Hair follicle dermal papilla cell (primary cell): ENCODE data around the gene NINL. TPM values are rescaled to one million over a fixed set of nuclear protein-coding genes. Genes with fewer than 3 reads are reported as not detected.

Experiments used
- small RNA-seq: library from RNA; depleted of rRNA; stranded (forward); fragments of <200 nt; gene quantifications from one replicate; pipeline ENCODE3, GENCODE V24; 2012
- total RNA-seq: library from RNA; depleted of rRNA; stranded (reverse); fragments of >200 nt; gene quantifications from 2 replicates; pipeline ENCODE4 v1.2.3, GENCODE V29; 2012

The NINL gene
- 10.6 and 16.4 TPM in 2 replicates for total RNA-seq

DNA sequence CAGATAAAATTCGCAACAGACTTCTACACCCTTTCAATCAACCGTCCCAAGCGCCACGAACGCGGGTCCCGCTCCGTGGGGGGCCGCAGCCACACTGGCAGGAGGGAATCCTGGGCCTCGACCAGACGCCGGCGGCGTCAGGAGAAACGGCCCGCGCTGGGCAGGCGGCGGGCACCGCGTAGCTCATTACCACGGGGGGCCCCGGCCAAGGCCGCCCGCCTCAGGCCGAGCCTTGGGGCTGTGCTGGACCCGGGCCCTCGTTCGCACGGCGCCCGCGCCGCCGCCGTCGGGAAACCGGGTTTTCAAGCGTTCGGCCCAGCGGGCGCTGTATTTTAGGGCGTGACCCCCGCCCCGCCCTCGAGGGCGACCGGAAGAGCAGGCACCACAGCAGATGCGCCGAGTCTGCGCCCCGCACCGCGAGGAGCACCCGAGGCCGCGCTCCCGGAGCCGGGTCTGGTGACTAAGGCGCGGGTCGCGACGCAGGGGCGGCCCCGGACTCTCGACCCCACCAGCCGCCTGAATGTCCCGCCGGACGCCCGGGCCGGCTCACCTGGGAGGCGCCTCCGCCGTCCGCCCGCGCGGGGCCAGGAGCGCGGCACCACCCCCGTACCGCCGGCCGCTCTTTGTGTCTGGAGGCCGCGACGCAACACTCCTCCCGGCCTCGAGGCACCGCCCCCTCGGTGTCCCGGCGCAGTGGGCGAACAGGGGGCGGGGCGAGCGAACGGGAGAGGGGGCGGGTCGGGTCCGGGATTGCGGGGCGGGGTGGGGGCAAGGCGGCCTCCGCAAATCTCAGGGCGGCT lies at the start of gene NINL:
NINL (minus strand) TSS at position 627 of the 800 bp plus-strand sequence. CDS start 58,944 bp downstream, outside the sequence.

DNA sequence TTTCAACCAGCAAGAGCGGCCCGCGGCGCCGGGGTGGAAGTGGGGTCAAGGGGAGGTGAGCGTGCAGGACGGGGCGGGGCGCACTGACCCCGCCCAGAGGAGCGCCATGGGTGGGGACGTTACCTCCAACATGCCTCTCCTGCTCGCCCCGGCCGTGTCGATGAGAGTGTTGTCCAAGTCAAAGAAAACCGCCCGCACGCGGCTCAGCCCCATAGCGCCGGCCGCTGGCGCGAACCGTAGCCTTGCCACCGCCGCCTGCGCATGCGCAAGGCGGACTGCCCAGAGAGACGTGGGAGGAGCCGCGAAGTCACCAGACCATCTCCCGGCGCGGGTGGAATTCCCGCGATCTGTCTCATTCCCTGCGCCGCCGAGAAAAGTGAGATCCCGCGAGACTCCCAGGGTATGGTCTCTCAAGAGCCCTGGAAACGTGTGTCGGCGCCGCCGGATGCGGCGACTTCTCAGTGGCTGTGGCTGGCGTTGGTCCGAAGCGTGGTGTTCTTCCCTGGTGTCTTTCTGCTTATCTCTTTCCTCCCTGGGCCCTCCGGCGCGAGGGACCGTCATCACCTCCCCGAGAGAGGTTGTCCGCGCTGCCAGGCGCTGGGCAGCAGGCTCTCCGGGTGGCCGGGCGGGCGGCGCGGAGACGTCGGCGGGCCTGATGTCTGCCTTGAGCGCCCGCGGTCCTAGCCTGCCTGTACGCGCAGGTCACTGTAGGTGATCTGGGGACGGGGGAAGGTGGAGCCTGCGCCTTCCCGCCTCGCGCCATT lies 38.6 kb upstream of the NINL start, which contains the start of gene NANP:
NANP (minus strand) TSS at position 279 of the 764 bp plus-strand sequence; CDS start at position 213, 66 bp downstream.

DNA sequence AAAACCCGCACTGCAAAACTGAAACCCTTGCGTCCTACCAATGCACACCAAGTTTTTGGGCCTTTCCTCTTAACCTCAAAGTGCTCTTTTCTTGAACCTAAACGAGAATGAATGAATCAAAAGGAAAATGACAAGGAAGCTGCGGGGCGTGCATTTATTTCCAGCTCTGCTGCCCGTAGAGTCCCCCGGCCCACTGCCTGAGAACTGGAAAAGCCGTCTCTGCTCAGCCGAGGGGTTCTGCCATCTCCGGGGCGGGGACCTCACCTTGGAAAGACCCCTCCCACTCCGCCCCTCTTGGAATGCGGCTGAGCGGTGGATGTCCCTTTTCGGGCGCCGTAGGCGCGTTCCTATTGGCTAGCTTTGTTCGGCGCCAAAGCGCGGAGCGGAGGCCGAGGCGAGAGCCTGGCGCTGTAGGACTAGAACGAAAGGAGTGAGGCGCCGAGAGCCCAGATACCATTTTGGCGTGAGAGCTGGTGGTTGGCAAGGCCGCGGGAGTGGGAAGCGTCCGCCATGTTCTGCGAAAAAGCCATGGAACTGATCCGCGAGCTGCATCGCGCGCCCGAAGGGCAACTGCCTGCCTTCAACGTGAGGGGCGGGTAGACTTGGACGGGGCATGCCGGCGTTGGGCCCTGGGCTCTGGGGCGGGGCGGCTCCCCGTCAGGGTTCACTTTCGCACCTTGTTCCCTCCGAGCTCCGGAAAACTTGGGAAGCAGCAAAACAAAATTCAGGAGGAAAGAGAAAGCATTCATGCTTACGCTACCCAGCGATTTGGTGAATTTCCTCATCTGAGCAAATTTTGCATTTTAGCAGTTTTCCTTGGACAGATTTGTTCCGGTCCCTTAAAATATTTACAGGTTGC lies 177.8 kb downstream of the NINL start, which contains the start of gene GINS1:
GINS1 (plus strand) TSS at position 363 of the 859 bp plus-strand sequence; CDS start at position 511, 148 bp downstream.

Small RNAs within 50 kb of the gene (small RNA-seq; reads per million reads assigned to genes)
- not detected for gene RNU6ATAC17P

Other genes starting within 250 kb of the NINL start
- 21.4 and 28.7 TPM in 2 replicates for gene ABHD12, start 194.7 kb downstream of the NINL start, total RNA-seq
- gene GINS1, start 177.9 kb downstream of the NINL start, total RNA-seq, result 1.7 and 1.8 TPM in 2 replicates
- gene NANP, start 38.5 kb upstream of the NINL start, total RNA-seq, result 11.5 and 13.8 TPM in 2 replicates
- 11.9 and 14.1 TPM in 2 replicates for gene ZNF337, start 111.3 kb upstream of the NINL start, total RNA-seq